ENCODE results near the gene GMDS.

Gene GMDS

GRCh38 chr6:1842334-1842733 is 403.1 kb downstream of the GMDS start:
- DNase-seq (ENCODE audit: low spot score) = no peak
- no peak for TF ChIP-seq CTCF (IDR thresholded peaks at IDR 0.05; ENCODE audit: extremely low read depth, missing control alignments)

- no peak for DNase-seq (ENCODE audit: low spot score)
- TF ChIP-seq CTCF (IDR thresholded peaks at IDR 0.05; ENCODE audit: extremely low read depth, missing control alignments) = no peak
Measured at GRCh38 chr6:1841136-1841535, 404.3 kb downstream of the GMDS start.

- no peak for DNase-seq (ENCODE audit: low spot score)
- TF ChIP-seq CTCF (IDR thresholded peaks at IDR 0.05; ENCODE audit: extremely low read depth, missing control alignments) = no peak
Measured at GRCh38 chr6:1840491-1841121, 404.8 kb downstream of the GMDS start.

GRCh38 chr6:1839361-1839760 is 406.0 kb downstream of the GMDS start:
- no peak for DNase-seq (ENCODE audit: low spot score)
- TF ChIP-seq CTCF (IDR thresholded peaks at IDR 0.05; ENCODE audit: extremely low read depth, missing control alignments) = no peak

- TF ChIP-seq CTCF (IDR thresholded peaks at IDR 0.05; ENCODE audit: extremely low read depth, missing control alignments) = no peak
- DNase-seq (ENCODE audit: low spot score) = no peak
Measured at GRCh38 chr6:1838604-1839213, 406.7 kb downstream of the GMDS start.

- no peak for DNase-seq (ENCODE audit: low spot score)
- no peak for TF ChIP-seq CTCF (IDR thresholded peaks at IDR 0.05; ENCODE audit: extremely low read depth, missing control alignments)
Measured at GRCh38 chr6:1837826-1838225, 407.6 kb downstream of the GMDS start.

- no peak for DNase-seq (ENCODE audit: low spot score)
- no peak for TF ChIP-seq CTCF (IDR thresholded peaks at IDR 0.05; ENCODE audit: extremely low read depth, missing control alignments)
Measured at GRCh38 chr6:1836690-1837089, 408.7 kb downstream of the GMDS start.

Measured in GM20000 (cell line).